ENCODE results near the gene KCNN4. TPM values are rescaled to one million over a fixed set of nuclear protein-coding genes. Genes with fewer than 3 reads are reported as not detected.
A peak's percentile ranks its signal among the peaks of the same experiment; 100 is the strongest.

KCNN4 gene
- total and polyA plus RNA-seq, 2 experiments from 2014 or later: 0.86 to 3.2 TPM

GRCh38 chr19:43754253-43754502, 26.6 kb downstream of the KCNN4 start:
- no peak for TF ChIP-seq JUNB (IDR thresholded peaks at IDR 0.05; ENCODE audit: unreplicated experiment)
- TF ChIP-seq STAT1 (IDR thresholded peaks at IDR 0.05; ENCODE audit: unreplicated experiment): no peak
- no peak for TF ChIP-seq ETS1 (IDR thresholded peaks at IDR 0.05)
- TF ChIP-seq, protein P1, sequence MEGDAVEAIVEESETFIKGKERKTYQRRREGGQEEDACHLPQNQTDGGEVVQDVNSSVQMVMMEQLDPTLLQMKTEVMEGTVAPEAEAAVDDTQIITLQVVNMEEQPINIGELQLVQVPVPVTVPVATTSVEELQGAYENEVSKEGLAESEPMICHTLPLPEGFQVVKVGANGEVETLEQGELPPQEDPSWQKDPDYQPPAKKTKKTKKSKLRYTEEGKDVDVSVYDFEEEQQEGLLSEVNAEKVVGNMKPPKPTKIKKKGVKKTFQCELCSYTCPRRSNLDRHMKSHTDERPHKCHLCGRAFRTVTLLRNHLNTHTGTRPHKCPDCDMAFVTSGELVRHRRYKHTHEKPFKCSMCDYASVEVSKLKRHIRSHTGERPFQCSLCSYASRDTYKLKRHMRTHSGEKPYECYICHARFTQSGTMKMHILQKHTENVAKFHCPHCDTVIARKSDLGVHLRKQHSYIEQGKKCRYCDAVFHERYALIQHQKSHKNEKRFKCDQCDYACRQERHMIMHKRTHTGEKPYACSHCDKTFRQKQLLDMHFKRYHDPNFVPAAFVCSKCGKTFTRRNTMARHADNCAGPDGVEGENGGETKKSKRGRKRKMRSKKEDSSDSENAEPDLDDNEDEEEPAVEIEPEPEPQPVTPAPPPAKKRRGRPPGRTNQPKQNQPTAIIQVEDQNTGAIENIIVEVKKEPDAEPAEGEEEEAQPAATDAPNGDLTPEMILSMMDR (conservative IDR thresholded peaks at IDR 0.05; ENCODE audit: low read depth in 2 of 2): no peak
- TF ChIP-seq POLR2AphosphoS5 (IDR thresholded peaks at IDR 0.05; ENCODE audit: low read depth): no peak
- no peak for TF ChIP-seq EZH2 (IDR thresholded peaks at IDR 0.05; ENCODE audit: low read depth, unreplicated experiment)
- TF ChIP-seq, protein P2, sequence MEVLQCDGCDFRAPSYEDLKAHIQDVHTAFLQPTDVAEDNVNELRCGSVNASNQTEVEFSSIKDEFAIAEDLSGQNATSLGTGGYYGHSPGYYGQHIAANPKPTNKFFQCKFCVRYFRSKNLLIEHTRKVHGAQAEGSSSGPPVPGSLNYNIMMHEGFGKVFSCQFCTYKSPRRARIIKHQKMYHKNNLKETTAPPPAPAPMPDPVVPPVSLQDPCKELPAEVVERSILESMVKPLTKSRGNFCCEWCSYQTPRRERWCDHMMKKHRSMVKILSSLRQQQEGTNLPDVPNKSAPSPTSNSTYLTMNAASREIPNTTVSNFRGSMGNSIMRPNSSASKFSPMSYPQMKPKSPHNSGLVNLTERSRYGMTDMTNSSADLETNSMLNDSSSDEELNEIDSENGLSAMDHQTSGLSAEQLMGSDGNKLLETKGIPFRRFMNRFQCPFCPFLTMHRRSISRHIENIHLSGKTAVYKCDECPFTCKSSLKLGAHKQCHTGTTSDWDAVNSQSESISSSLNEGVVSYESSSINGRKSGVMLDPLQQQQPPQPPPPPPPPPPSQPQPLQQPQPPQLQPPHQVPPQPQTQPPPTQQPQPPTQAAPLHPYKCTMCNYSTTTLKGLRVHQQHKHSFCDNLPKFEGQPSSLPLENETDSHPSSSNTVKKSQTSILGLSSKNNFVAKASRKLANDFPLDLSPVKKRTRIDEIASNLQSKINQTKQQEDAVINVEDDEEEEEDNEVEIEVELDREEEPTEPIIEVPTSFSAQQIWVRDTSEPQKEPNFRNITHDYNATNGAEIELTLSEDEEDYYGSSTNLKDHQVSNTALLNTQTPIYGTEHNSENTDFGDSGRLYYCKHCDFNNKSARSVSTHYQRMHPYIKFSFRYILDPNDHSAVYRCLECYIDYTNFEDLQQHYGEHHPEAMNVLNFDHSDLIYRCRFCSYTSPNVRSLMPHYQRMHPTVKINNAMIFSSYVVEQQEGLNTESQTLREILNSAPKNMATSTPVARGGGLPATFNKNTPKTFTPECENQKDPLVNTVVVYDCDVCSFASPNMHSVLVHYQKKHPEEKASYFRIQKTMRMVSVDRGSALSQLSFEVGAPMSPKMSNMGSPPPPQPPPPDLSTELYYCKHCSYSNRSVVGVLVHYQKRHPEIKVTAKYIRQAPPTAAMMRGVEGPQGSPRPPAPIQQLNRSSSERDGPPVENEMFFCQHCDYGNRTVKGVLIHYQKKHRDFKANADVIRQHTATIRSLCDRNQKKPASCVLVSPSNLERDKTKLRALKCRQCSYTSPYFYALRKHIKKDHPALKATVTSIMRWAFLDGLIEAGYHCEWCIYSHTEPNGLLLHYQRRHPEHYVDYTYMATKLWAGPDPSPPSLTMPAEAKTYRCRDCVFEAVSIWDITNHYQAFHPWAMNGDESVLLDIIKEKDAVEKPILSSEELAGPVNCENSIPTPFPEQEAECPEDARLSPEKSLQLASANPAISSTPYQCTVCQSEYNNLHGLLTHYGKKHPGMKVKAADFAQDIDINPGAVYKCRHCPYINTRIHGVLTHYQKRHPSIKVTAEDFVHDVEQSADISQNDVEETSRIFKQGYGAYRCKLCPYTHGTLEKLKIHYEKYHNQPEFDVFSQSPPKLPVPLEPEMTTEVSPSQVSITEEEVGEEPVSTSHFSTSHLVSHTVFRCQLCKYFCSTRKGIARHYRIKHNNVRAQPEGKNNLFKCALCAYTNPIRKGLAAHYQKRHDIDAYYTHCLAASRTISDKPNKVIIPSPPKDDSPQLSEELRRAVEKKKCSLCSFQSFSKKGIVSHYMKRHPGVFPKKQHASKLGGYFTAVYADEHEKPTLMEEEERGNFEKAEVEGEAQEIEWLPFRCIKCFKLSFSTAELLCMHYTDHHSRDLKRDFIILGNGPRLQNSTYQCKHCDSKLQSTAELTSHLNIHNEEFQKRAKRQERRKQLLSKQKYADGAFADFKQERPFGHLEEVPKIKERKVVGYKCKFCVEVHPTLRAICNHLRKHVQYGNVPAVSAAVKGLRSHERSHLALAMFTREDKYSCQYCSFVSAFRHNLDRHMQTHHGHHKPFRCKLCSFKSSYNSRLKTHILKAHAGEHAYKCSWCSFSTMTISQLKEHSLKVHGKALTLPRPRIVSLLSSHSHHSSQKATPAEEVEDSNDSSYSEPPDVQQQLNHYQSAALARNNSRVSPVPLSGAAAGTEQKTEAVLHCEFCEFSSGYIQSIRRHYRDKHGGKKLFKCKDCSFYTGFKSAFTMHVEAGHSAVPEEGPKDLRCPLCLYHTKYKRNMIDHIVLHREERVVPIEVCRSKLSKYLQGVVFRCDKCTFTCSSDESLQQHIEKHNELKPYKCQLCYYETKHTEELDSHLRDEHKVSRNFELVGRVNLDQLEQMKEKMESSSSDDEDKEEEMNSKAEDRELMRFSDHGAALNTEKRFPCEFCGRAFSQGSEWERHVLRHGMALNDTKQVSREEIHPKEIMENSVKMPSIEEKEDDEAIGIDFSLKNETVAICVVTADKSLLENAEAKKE (CRISPR knock-in tag; IDR thresholded peaks at IDR 0.05): no peak
- no peak for TF ChIP-seq ZNF331 (CRISPR knock-in tag; IDR thresholded peaks at IDR 0.05; ENCODE audit: low read depth)
- no peak for TF ChIP-seq CREB1 (CRISPR knock-in tag; IDR thresholded peaks at IDR 0.05; ENCODE audit: low read depth)
- TF ChIP-seq NANOG (IDR thresholded peaks at IDR 0.05; ENCODE audit: borderline replicate concordance): no peak
- TF ChIP-seq EZH2phosphoT487 (IDR thresholded peaks at IDR 0.05; ENCODE audit: unreplicated experiment): no peak
- TF ChIP-seq, protein P3, sequence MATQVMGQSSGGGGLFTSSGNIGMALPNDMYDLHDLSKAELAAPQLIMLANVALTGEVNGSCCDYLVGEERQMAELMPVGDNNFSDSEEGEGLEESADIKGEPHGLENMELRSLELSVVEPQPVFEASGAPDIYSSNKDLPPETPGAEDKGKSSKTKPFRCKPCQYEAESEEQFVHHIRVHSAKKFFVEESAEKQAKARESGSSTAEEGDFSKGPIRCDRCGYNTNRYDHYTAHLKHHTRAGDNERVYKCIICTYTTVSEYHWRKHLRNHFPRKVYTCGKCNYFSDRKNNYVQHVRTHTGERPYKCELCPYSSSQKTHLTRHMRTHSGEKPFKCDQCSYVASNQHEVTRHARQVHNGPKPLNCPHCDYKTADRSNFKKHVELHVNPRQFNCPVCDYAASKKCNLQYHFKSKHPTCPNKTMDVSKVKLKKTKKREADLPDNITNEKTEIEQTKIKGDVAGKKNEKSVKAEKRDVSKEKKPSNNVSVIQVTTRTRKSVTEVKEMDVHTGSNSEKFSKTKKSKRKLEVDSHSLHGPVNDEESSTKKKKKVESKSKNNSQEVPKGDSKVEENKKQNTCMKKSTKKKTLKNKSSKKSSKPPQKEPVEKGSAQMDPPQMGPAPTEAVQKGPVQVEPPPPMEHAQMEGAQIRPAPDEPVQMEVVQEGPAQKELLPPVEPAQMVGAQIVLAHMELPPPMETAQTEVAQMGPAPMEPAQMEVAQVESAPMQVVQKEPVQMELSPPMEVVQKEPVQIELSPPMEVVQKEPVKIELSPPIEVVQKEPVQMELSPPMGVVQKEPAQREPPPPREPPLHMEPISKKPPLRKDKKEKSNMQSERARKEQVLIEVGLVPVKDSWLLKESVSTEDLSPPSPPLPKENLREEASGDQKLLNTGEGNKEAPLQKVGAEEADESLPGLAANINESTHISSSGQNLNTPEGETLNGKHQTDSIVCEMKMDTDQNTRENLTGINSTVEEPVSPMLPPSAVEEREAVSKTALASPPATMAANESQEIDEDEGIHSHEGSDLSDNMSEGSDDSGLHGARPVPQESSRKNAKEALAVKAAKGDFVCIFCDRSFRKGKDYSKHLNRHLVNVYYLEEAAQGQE (IDR thresholded peaks at IDR 0.05; ENCODE audit: unreplicated experiment): no peak
- no peak for TF ChIP-seq ZNF114 (CRISPR knock-in tag; IDR thresholded peaks at IDR 0.05)
- H4K20me1 ChIP-seq (replicated peaks; ENCODE audit: insufficient read depth): no peaks in the 10 kb centered on the region; the same call in 1 of the 2 replicates
- DNase-seq (ENCODE audit: low spot score) (no peak), ATAC-seq (no peak)
- H3K4me2 ChIP-seq: peak overlapping the region; percentile 95
- peaks cover 20% of the 10 kb centered on the region for H3K27me3 Mint-ChIP-seq (ENCODE audit: insufficient read depth, low read depth, poor library complexity)
- H3K27ac ChIP-seq (ENCODE audit: low read depth): peak overlapping the region; percentile 100
- peak overlapping the region; percentile 90 for H3K4me3 ChIP-seq
- peak overlapping the region; percentile 95 for H3K27ac Mint-ChIP-seq
- H3K9me2 ChIP-seq (ENCODE audit: insufficient read depth): no peaks in the 10 kb centered on the region
- H3K36me3 Mint-ChIP-seq (ENCODE audit: low read depth): peaks cover 30% of the 10 kb centered on the region
- peak overlapping the region; percentile 99 for H3K4me3 Mint-ChIP-seq
- H3K79me2 ChIP-seq (replicated peaks; ENCODE audit: insufficient read depth): peaks cover 23% of the 10 kb centered on the region
- no peaks in the 10 kb centered on the region; the same call in 1 of the 2 replicates for H3K36me3 ChIP-seq (ENCODE audit: insufficient read depth)
- 0 out of 2 replicates have a peak, but pooled peaks cover 6% of the 10 kb centered on the region for H3F3A ChIP-seq (replicated peaks; ENCODE audit: low read depth)
- peak overlapping the region; percentile 73 for H2AFZ ChIP-seq
- H3K27me3 ChIP-seq (ENCODE audit: insufficient read depth): no peaks in the 10 kb centered on the region
- peaks cover 9% of the 10 kb centered on the region; the same call in 2 of the 3 replicates for H3K4me1 Mint-ChIP-seq
- H3K9me3 Mint-ChIP-seq: no peaks in the 10 kb centered on the region; the same call in 2 of the 3 replicates
- H3K4me1 ChIP-seq (ENCODE audit: insufficient read depth): peaks cover 6% of the 10 kb centered on the region; the same call in 1 of the 2 replicates
